HG03159 (cell line): ENCODE data around the gene TMPO.
A peak's percentile ranks its signal among the peaks of the same experiment; 100 is the strongest.
"Not testable (repeated sequence)": the region's sequence is repeated elsewhere in the genome, so short reads cannot be mapped to it uniquely, and the experiment has no call there.

Experiments used
- ATAC-seq: cut with Tn5 transposase; IDR thresholded peaks from one replicate; pipeline ENCODE4 v1.9.1; 2021; ENCODE audit warnings: mild to moderate bottlenecking, moderate library complexity; ENCODE audit not compliant: unreplicated experiment

The TMPO gene

DNA sequence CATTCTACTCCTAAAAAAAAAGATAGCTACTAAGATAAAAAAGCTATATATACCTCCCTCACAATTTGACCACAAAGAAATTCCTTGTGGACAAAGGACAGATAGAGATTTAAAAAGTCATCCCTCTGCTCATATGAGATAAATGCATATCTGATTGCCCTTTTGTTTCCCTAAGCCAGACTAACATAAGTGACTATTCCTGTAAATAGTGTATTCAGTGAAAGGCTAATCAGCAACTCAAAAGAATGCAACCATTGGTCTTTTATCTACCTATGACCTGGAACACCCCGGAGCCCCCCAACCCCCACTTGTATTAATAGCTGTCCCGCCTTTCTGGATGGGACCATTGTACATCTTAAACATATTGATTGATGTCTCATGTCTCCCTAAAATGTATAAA is 6.3 kb upstream of the TMPO start:
- no peak for ATAC-seq

GRCh38 chr12:98511806-98512205 is 3.6 kb upstream of the TMPO start:
- ATAC-seq, result not testable (repeated sequence)

DNA sequence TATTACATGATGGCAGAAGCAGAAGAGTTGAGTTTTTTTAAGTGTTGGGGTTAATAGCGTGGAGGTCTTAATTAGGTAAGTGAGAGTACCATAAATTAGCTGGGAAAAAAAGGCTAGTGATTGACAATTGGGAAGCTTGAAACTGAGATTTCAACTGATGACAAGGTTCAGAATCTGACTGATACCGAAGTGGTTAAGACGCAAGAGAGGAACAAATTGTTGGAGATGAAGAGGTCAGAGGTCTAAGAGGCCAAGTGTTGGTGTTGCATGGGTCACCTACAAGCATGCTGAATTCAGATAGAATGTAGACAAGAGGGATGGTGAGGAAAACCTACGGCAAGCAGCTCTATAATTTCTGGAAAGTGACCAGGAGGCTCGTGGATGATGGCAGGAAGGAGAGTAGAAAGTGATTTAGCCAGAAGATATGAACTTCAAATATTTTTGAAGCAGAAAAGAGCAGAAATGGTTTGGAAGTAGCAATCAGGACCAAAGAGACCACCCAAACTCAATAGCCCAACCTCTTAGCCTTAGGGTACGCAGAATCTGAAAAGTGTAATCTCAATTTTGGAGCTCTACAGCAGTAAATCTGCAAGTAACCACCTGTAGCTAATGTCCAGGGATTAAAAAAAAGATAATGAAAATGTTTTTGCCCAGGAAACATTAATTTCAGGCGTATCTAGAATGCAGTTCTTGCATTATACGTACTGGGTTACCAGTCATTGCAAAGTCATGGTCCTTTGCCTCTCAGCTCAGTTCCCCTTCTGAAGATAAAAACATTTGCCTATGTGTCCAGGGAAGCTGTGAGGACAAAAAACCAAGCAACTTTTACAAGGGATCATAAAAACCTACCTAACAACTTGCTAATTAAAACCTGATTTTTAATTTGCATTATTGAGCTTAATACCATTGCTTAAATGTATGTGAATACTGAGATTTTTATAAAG is 1.7 kb upstream of the TMPO start:
- no peak for ATAC-seq

DNA sequence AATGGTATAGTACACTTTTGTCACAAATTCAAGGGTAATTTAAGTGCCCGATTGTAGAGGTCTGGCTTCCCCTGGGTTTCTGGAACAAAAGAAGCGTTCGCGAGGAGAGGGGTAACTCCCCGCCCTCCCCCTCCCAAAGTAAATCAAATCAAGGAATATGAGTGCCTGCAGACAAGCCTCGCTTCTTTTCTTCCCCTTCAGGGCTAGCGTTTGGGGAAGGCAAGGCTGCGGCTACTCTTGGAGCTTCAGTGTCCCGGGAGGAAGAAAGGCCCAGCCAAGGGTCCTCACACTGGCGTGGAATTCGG is 456 bp upstream of the TMPO start:
- ATAC-seq, result no peak

DNA sequence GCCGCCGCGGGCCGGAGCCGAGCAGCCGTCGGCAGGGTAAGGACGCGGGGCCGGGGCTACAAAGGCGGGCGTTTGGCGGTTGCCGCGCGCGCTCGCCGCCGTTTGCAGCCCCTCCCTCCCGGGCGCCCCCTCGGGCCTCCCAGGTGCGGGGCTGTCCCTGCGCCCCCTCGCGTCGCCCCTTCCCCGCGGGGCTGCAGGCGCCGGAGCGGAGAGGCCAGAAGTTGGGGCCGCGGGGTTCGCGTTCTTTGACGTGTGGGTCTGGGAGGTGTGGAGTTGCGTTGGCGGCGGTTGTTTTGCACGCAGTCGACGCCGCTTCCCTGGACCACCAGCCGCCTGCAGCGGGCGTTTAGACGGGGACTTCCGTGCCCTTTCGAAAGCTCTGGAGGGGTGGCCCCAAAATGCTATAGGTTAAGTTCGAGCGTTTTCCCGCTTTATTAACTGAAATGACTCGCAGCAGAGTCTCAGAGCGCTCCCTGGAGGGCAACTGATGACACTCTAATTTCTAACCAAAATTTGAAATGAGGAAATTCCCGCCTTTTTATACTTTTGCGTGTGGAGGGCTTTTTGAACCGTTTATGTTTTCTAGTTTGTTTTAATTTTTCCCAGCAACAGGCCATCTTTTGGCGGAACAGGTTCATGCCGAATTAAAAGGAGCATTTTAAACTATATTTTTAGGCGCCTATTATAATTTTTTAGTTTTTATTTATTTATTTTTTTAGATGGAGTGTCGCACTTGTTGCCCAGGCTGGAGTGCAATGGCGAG is 902 bp downstream of the TMPO start:
- ATAC-seq, result peak; percentile 62

DNA sequence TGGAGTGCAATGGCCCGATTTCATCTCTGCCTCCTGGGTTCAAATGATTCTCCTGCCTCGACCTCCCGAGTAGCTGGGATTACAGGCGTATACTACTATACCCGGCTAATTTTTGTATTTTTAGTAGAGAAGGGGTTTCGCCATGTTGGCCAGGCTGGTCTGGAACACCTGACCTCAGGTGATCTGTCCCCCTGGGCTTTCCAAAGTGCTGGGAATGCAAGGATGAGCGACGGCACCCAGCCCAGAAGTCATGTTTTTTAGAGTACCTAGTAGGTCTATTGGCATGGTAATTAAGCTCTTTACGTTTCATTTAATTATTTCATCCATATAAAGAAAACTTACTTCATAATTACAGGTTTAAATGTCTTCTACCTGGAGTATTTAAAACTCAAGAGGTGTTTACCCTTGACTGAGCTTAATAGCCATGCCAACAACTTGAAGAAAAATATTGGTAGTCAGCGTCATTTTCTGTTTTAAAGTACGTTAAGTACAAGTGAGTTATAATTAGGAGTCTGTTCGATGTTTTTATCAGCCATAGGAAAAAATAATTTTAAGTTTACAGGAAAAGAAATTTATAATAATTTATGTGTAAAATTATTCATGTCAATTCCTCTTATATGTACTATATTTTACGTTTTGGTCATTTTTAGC is 4.0 kb downstream of the TMPO start:
- ATAC-seq, result no peak

- no peak for ATAC-seq
These were observed 14.7 kb downstream of the TMPO start for GRCh38 chr12:98530068-98530467.

GRCh38 chr12:98532687-98533304 is 17.4 kb downstream of the TMPO start:
- ATAC-seq, result no peak

DNA sequence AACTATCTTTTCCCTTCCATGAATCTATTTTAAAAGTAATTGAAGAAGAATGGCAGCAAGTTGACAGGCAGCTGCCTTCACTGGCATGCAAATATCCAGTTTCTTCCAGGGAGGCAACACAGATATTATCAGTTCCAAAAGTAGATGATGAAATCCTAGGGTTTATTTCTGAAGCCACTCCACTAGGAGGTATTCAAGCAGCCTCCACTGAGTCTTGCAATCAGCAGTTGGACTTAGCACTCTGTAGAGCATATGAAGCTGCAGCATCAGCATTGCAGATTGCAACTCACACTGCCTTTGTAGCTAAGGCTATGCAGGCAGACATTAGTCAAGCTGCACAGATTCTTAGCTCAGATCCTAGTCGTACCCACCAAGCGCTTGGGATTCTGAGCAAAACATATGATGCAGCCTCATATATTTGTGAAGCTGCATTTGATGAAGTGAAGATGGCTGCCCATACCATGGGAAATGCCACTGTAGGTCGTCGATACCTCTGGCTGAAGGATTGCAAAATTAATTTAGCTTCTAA is 18.4 kb downstream of the TMPO start:
- no peak for ATAC-seq

- ATAC-seq, result no peak
These were observed 22.6 kb downstream of the TMPO start for GRCh38 chr12:98538031-98538430.

DNA sequence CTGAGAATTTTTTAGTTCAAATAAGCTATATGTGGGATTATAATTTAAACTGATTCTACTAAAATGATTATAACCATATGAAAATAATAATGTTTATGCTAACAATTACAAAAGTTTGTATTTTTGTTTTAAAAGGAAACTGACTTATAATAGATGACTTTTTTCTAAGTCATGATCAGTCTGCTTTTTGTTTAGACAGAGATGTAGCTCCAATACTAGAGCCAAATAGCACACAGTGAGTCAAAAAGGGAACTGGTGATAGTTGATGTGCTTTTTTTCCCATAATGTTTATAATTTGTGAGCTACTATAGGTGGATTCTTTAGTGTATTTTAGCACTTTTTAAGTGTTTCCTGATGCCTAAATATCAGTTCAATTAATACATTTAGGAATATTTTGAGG is 28.3 kb downstream of the TMPO start:
- ATAC-seq, result no peak

- ATAC-seq, result no peak
These were observed 29.4 kb downstream of the TMPO start for GRCh38 chr12:98544751-98545150.

- no peak for ATAC-seq
These were observed 34.2 kb downstream of the TMPO start for GRCh38 chr12:98549371-98550110.

- ATAC-seq, result no peak
These were observed 36.4 kb downstream of the TMPO start for GRCh38 chr12:98551787-98552186.

GRCh38 chr12:98558097-98558496 is 42.7 kb downstream of the TMPO start:
- not testable (repeated sequence) for ATAC-seq

GRCh38 chr12:98559666-98560065 is 44.3 kb downstream of the TMPO start:
- ATAC-seq, result no peak

DNA sequence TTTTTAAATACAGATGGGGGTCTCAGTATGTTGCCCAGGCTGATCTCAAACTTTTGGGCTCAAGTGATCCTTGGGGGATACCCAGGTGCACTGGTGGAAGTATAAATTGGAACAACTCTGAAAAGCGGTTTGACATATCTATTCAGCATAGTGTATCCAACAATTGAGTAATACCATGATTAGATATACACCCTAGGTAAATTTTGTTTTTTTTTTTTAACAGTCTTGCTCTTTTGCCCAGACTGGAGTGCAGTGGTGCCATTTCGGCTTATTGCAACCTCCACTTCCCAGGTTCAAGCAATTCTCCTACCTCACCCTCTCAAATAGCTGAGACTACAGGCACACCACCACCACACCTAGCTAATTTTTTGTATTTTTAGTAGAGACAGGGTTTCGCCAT is 46.5 kb downstream of the TMPO start:
- ATAC-seq, result no peak

GRCh38 chr12:98572010-98572409 is 56.6 kb downstream of the TMPO start:
- ATAC-seq, result no peak

DNA sequence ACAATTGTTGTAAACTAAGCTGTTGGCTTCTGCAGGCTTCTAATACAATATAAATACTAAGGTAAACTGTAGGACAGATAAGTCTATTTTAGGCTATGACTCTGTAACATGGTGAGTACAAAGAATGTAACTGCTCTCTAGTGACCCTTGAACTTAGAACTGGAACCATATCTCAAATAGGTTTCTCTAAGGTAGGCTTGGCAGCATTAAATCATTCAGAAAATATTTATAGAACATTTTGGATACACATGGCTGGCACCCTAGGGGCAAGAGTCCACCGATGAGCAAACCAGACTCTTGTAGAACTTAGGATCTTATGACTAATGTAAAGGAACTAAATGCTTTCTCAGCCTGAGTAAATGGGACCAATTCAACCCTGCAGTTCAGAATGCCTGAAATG is 58.7 kb downstream of the TMPO start:
- no peak for ATAC-seq

DNA sequence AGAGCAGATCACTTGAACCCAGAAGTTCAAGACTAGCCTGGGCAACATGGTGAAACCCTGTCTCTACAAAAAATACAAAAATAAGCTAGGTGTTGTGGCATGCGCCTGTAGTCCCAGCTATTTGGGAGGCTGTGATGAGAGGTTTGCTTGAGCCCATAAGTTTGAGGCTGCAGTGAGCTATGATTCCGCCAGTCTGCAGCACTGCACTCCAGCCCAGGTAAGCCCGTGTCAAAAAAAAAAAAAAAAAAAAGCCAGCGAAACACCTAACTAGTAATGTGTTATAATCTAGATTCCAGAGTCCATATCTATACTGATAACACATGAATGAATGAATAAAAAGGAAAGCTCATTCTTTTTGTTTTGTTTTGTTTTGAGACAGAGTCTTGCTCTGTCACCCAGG is 59.6 kb downstream of the TMPO start:
- no peak for ATAC-seq
